H9 (cell line): Measurements from ENCODE around the gene PDCD4. TPM values are rescaled to one million over a fixed set of nuclear protein-coding genes. Genes with fewer than 3 reads are reported as not detected.

Experiments
- DNase-seq: peaks from one replicate; pipeline ENCODE4 v3.0.0-alpha.2; 2017
- H2AFZ ChIP-seq: one replicate; pipeline ENCODE4 v1.6.1; 2013; ENCODE audit warnings: mild to moderate bottlenecking, low read length, control low read depth, moderate library complexity
- H2AK5ac ChIP-seq: 2 replicates; pipeline ENCODE4 v1.6.1; 2013; ENCODE audit warnings: low read length, control low read depth, mixed read lengths; ENCODE audit not compliant: insufficient read length
- H2BK120ac ChIP-seq: one replicate; pipeline ENCODE4 v1.6.1; 2013; ENCODE audit warnings: low read depth, mild to moderate bottlenecking, low read length, control low read depth, inconsistent platforms; ENCODE audit not compliant: poor library complexity, severe bottlenecking
- H2BK12ac ChIP-seq: 2 replicates; pipeline ENCODE4 v1.6.1; 2013; ENCODE audit warnings: low read length, control low read depth, mixed read lengths, low read depth; ENCODE audit not compliant: insufficient read length
- H2BK15ac ChIP-seq: 2 replicates; pipeline ENCODE4 v1.6.1; 2013; ENCODE audit warnings: low read depth, low read length, control low read depth
- H2BK20ac ChIP-seq: one replicate; pipeline ENCODE4 v1.6.1; 2013; ENCODE audit warnings: low read depth, mild to moderate bottlenecking, low read length, control low read depth, inconsistent platforms; ENCODE audit not compliant: poor library complexity, severe bottlenecking
- H2BK5ac ChIP-seq: 2 replicates; pipeline ENCODE4 v1.6.1; 2013; ENCODE audit warnings: low read length, control low read depth, mixed read lengths; ENCODE audit not compliant: insufficient read length
- H3K14ac ChIP-seq: 2 replicates; pipeline ENCODE4 v1.6.1; 2013; ENCODE audit warnings: low read length, control low read depth; ENCODE audit not compliant: insufficient read depth
- H3K18ac ChIP-seq: 2 replicates; pipeline ENCODE4 v1.6.1; 2013; ENCODE audit warnings: low read depth, mild to moderate bottlenecking, mixed read lengths, low read length, control low read depth; ENCODE audit not compliant: insufficient read length
- H3K23ac ChIP-seq: 2 replicates; pipeline ENCODE4 v1.6.1; 2013; ENCODE audit warnings: low read length, control low read depth, mixed read lengths, low read depth; ENCODE audit not compliant: insufficient read length
- H3K23me2 ChIP-seq: 2 replicates; pipeline ENCODE4 v1.6.1; 2013; ENCODE audit warnings: low read depth, mild to moderate bottlenecking, mixed read lengths, low read length, control low read depth; ENCODE audit not compliant: insufficient read length, poor library complexity, severe bottlenecking
- H3K27ac ChIP-seq: 2 replicates; pipeline ENCODE4 v1.5.1; 2013; ENCODE audit warnings: low read length, control low read depth, mixed read lengths, low read depth; ENCODE audit not compliant: insufficient read length
- H3K27me3 ChIP-seq: 2 replicates; pipeline ENCODE4 v1.6.1; 2013; ENCODE audit warnings: low read length, control low read depth, inconsistent platforms; ENCODE audit not compliant: insufficient read depth
- H3K4ac ChIP-seq: 2 replicates; pipeline ENCODE4 v1.6.1; 2013; ENCODE audit warnings: low read depth, mild to moderate bottlenecking, control low read depth, inconsistent platforms, low read length, moderate library complexity
- H3K4me1 ChIP-seq: 2 replicates; pipeline ENCODE4 v1.6.1; 2013; ENCODE audit warnings: low read length, control low read depth, inconsistent platforms; ENCODE audit not compliant: insufficient read depth
- H3K4me2 ChIP-seq: 2 replicates; pipeline ENCODE4 v1.6.1; 2013; ENCODE audit warnings: low read length, control low read depth, mixed read lengths; ENCODE audit not compliant: insufficient read length, insufficient read depth
- H3K56ac ChIP-seq: 2 replicates; pipeline ENCODE4 v1.6.1; 2013; ENCODE audit warnings: low read depth, mild to moderate bottlenecking, mixed read lengths, low read length, control low read depth; ENCODE audit not compliant: insufficient read length
- H3K79me1 ChIP-seq: 2 replicates; pipeline ENCODE4 v1.6.1; 2013; ENCODE audit warnings: low read depth, mild to moderate bottlenecking, moderate library complexity, low read length, control low read depth, inconsistent platforms; ENCODE audit not compliant: insufficient read depth, poor library complexity, severe bottlenecking
- H3K79me2 ChIP-seq: 2 replicates; pipeline ENCODE4 v1.6.1; 2013; ENCODE audit warnings: low read length, control low read depth, inconsistent platforms; ENCODE audit not compliant: insufficient read depth
- H3K9ac ChIP-seq: 2 replicates; pipeline ENCODE4 v1.6.1; 2013; ENCODE audit warnings: low read length, control low read depth, mixed read lengths; ENCODE audit not compliant: insufficient read length; ENCODE audit errors: extremely low read depth
- H3K9me3 ChIP-seq: one replicate; pipeline ENCODE4 v1.6.1; 2013; ENCODE audit warnings: low read depth, low read length, inconsistent platforms; ENCODE audit not compliant: control insufficient read depth
- H3T11ph ChIP-seq: one replicate; pipeline ENCODE4 v1.6.1; 2013; ENCODE audit warnings: mild to moderate bottlenecking, low read length, control low read depth, inconsistent platforms
- H4K20me1 ChIP-seq: one replicate; pipeline ENCODE4 v1.6.1; 2013; ENCODE audit not compliant: control insufficient read depth, insufficient read length, insufficient read depth
- H4K5ac ChIP-seq: 2 replicates; pipeline ENCODE4 v1.6.1; 2013; ENCODE audit warnings: low read depth, mild to moderate bottlenecking, mixed read lengths, low read length, control low read depth; ENCODE audit not compliant: insufficient read length
- H4K8ac ChIP-seq: replicated peaks from 2 replicates; pipeline ENCODE4 v1.6.1; 2013; ENCODE audit warnings: low read length, control low read depth, mixed read lengths, low read depth; ENCODE audit not compliant: insufficient read length
- H4K91ac ChIP-seq: 2 replicates; pipeline ENCODE4 v1.6.1; 2013; ENCODE audit warnings: low read depth, mild to moderate bottlenecking, moderate library complexity, mixed read lengths, low read length, control low read depth; ENCODE audit not compliant: insufficient read length
- H3K27ac Mint-ChIP-seq, 3 experiments: 2 replicates in 2 of 3; 3 replicates in 1 of 3; pipeline ENCODE4 v1.8.0; 2020 to 2021; ENCODE audit warnings: mixed read lengths in 3 of 3, mild to moderate bottlenecking in 1 of 3, moderate library complexity in 1 of 3
- H3K27me3 Mint-ChIP-seq: 2 replicates; pipeline ENCODE4 v1.8.0; 2021; ENCODE audit warnings: low read depth, mild to moderate bottlenecking, moderate library complexity, mixed read lengths
- H3K36me3 Mint-ChIP-seq, 3 experiments: 2 replicates in 2 of 3; 3 replicates in 1 of 3; pipeline ENCODE4 v1.8.0; 2020 to 2021; ENCODE audit warnings: low read depth in 3 of 3, mixed read lengths in 3 of 3; ENCODE audit not compliant: insufficient read depth in 1 of 3
- H3K4me1 Mint-ChIP-seq, 2 experiments: 2 replicates each; pipeline ENCODE4 v1.8.0; 2020; ENCODE audit warnings: mixed read lengths in 2 of 2
- H3K4me3 Mint-ChIP-seq, 2 experiments: 2 replicates in 1 of 2; 3 replicates in 1 of 2; pipeline ENCODE4 v1.8.0; 2020 to 2021; ENCODE audit warnings: mild to moderate bottlenecking in 2 of 2, mixed read lengths in 2 of 2, moderate library complexity in 1 of 2
- H3K9me3 Mint-ChIP-seq, 2 experiments: 2 replicates in 1 of 2; 3 replicates in 1 of 2; pipeline ENCODE4 v1.8.0; 2020; ENCODE audit warnings: mild to moderate bottlenecking in 2 of 2, mixed read lengths in 2 of 2, moderate library complexity in 1 of 2
- WGBS: extraction: QIAGEN DNeasy Blood & Tissue Kit; methylation state at CpG from one replicate; pipeline ENCODE4 v1.1.7; 2013; ENCODE audit warnings: missing lambda C conversion rate, low lambda C conversion rate, mixed read lengths; ENCODE audit not compliant: insufficient read length; ENCODE audit errors: extremely low coverage; 5-methylcytosine and 5-hydroxymethylcytosine counted together
- total RNA-seq: library from RNA; stranded (reverse); gene quantifications from 2 replicates; pipeline ENCODE4 v1.2.1, GENCODE V29; 2021
- TF ChIP-seq, protein P1 (sequence below): fragments of 200-600 bp; sonication (generic); conservative IDR thresholded peaks from 3 replicates; pipeline ENCODE4 v1.8.0; 2021; ENCODE audit warnings: antibody characterized with exemption, mild to moderate bottlenecking

PDCD4 gene
- total RNA-seq, 1 experiment from 2014 or later = 29.3 TPM

DNA sequence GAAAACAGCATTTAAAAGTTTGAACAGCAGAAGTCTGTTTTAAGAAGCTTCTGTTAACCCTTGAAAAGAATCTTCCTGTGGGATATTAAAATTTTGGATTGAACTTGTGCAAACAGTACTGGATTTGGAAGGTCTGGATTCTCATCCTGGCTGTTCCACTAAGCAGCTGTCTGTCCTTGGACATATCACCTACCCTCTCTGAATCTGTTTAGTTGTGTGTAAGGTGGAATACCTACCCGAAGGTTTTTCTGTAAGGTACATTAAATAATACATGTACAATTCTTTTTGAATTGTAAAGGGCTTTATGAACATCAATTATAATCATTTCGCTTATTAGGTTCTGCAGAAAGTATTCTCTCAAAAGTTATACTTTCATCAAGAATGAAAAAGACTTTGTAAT lies 2.2 kb downstream of the PDCD4 start:
- H4K91ac ChIP-seq = no peak overlapping the region
- WGBS = no CpG with 5 or more reads among the region's 2 CpGs
- TF ChIP-seq, protein P1, sequence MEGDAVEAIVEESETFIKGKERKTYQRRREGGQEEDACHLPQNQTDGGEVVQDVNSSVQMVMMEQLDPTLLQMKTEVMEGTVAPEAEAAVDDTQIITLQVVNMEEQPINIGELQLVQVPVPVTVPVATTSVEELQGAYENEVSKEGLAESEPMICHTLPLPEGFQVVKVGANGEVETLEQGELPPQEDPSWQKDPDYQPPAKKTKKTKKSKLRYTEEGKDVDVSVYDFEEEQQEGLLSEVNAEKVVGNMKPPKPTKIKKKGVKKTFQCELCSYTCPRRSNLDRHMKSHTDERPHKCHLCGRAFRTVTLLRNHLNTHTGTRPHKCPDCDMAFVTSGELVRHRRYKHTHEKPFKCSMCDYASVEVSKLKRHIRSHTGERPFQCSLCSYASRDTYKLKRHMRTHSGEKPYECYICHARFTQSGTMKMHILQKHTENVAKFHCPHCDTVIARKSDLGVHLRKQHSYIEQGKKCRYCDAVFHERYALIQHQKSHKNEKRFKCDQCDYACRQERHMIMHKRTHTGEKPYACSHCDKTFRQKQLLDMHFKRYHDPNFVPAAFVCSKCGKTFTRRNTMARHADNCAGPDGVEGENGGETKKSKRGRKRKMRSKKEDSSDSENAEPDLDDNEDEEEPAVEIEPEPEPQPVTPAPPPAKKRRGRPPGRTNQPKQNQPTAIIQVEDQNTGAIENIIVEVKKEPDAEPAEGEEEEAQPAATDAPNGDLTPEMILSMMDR = no peak
- H2BK120ac ChIP-seq = no peak overlapping the region
- peak overlapping the region; percentile 32 to 66; a peak in 4 of 5 replicates for H3K4me3 Mint-ChIP-seq
- H3T11ph ChIP-seq = no peak overlapping the region
- H3K36me3 Mint-ChIP-seq = peaks cover 0 to 8% (median 4%) of the 10 kb centered on the region in 3 experiments; a peak in 3 of 7 replicates
- no peaks in the 10 kb centered on the region for H3K79me1 ChIP-seq
- no peak overlapping the region for H3K56ac ChIP-seq
- no peaks in the 10 kb centered on the region for H3K79me2 ChIP-seq
- H3K23ac ChIP-seq = no peak overlapping the region
- no peak overlapping the region for H3K27ac ChIP-seq
- H2BK12ac ChIP-seq = no peak overlapping the region
- H4K5ac ChIP-seq = no peak overlapping the region
- no peaks in the 10 kb centered on the region; the same call in 1 of the 2 replicates for H3K4me1 ChIP-seq
- no peaks in the 10 kb centered on the region for H4K20me1 ChIP-seq
- no peak for DNase-seq
- H2AK5ac ChIP-seq = no peak overlapping the region
- no peak overlapping the region for H2BK20ac ChIP-seq
- H4K8ac ChIP-seq = no peak overlapping the region
- peaks cover 18% of the 10 kb centered on the region in 2 experiments for H3K4me1 Mint-ChIP-seq
- H3K4me2 ChIP-seq = no peak overlapping the region
- H3K14ac ChIP-seq = no peak overlapping the region
- peaks cover 11% of the 10 kb centered on the region for H3K23me2 ChIP-seq
- H3K27me3 ChIP-seq = no peaks in the 10 kb centered on the region
- no peak overlapping the region for H3K18ac ChIP-seq
- no peak overlapping the region for H3K9ac ChIP-seq
- no peaks in the 10 kb centered on the region; a peak in 1 of 5 replicates for H3K9me3 Mint-ChIP-seq
- H2AFZ ChIP-seq = no peak overlapping the region
- no peak overlapping the region for H2BK5ac ChIP-seq
- no peak overlapping the region for H3K4ac ChIP-seq
- H2BK15ac ChIP-seq = no peak overlapping the region
- H3K9me3 ChIP-seq = no peaks in the 10 kb centered on the region
- H3K27me3 Mint-ChIP-seq = no peaks in the 10 kb centered on the region
- H3K27ac Mint-ChIP-seq = no peak overlapping the region
